PC-9 (cell line): ENCODE data around the gene EHBP1. TPM values are rescaled to one million over a fixed set of nuclear protein-coding genes. Genes with fewer than 3 reads are reported as not detected.

Source experiments
- BruUV-seq: library from RNA; stranded (reverse); fragments of 400-500 nt; replicated peaks from 2 replicates; lab custom pipeline; 2021; lab: Mats Ljungman, UMichigan
- CTCF ChIA-PET: fragments of 300-600 bp; sonication (Branson Sonifier 250); formaldehyde crosslinking; loops from one replicate; lab custom pipeline; 2022; ENCODE audit warnings: antibody characterized with exemption; lab: Charles Lee
- POLR2A ChIA-PET: fragments of 300-600 bp; sonication (Branson Sonifier 250); formaldehyde crosslinking; loops from one replicate; lab custom pipeline; 2022; ENCODE audit warnings: antibody characterized with exemption; ENCODE audit not compliant: unreplicated experiment; lab: Charles Lee
- DNase-seq, 2 experiments: peaks; one replicate each; pipeline versions ENCODE4 v3.0.0 to v3.0.0-alpha.2; 2015 to 2022; ENCODE audit warnings: mixed read lengths in 1 of 2
- H2AFZ ChIP-seq: fragments of 200-600 bp; sonication (generic); 2 replicates; pipeline ENCODE4 v1.8.1; 2017; ENCODE audit warnings: antibody characterized with exemption
- H3F3A ChIP-seq: fragments of 200-600 bp; sonication (generic); 2 replicates; pipeline ENCODE4 v1.8.1; 2017; ENCODE audit warnings: antibody characterized with exemption, mild to moderate bottlenecking, low read depth; ENCODE audit not compliant: insufficient read depth
- H3K27ac ChIP-seq: fragments of 200-600 bp; sonication (generic); 2 replicates; pipeline ENCODE4 v1.6.1; 2016; ENCODE audit warnings: mixed run types
- H3K27me3 ChIP-seq: fragments of 200-600 bp; sonication (generic); 2 replicates; pipeline ENCODE4 v1.6.1; 2016; ENCODE audit warnings: low read depth, mixed run types; ENCODE audit not compliant: insufficient read depth
- H3K36me3 ChIP-seq: fragments of 200-600 bp; sonication (generic); 2 replicates; pipeline ENCODE4 v1.6.1; 2016; ENCODE audit warnings: low read depth, mixed run types
- H3K4me1 ChIP-seq: fragments of 200-600 bp; sonication (generic); replicated peaks from 2 replicates; pipeline ENCODE4 v1.6.1; 2016; ENCODE audit warnings: mixed run types; ENCODE audit not compliant: insufficient read depth
- H3K4me2 ChIP-seq: fragments of 200-600 bp; sonication (generic); 2 replicates; pipeline ENCODE4 v1.6.1; 2017; ENCODE audit warnings: mixed run types
- H3K4me3 ChIP-seq: fragments of 200-600 bp; sonication (generic); 2 replicates; pipeline ENCODE4 v1.6.1; 2016; ENCODE audit warnings: mixed run types
- H3K79me2 ChIP-seq: fragments of 200-600 bp; sonication (generic); 2 replicates; pipeline ENCODE4 v1.6.1; 2017; ENCODE audit warnings: low read depth, mixed run types
- H3K9me2 ChIP-seq: fragments of 200-600 bp; sonication (generic); 2 replicates; pipeline ENCODE4 v1.8.1; 2017; ENCODE audit warnings: mild to moderate bottlenecking; ENCODE audit not compliant: insufficient read depth
- H3K9me3 ChIP-seq: fragments of 200-600 bp; sonication (generic); 2 replicates; pipeline ENCODE4 v1.8.1; 2016; ENCODE audit warnings: low read depth; ENCODE audit not compliant: insufficient read depth
- H4K20me1 ChIP-seq: fragments of 200-600 bp; sonication (generic); 2 replicates; pipeline ENCODE4 v1.8.1; 2017; ENCODE audit not compliant: insufficient read depth
- CTCF ChIP-seq: fragments of 200-600 bp; sonication (generic); conservative IDR thresholded peaks from 2 replicates; pipeline ENCODE4 v1.6.1; 2017; ENCODE audit warnings: mixed run types, antibody characterized with exemption, mild to moderate bottlenecking, moderate library complexity
- EZH2 ChIP-seq: fragments of 200-600 bp; sonication (generic); IDR thresholded peaks from 2 replicates; pipeline ENCODE4 v1.8.0; 2017; ENCODE audit warnings: antibody characterized with exemption, low read depth
- intact Hi-C: fragments of 100-400 bp; cut with micrococcal nuclease; formaldehyde crosslinking; loops from one replicate; pipeline ENCODE4 v1.10.0; 2022; ENCODE audit not compliant: unreplicated experiment
- total RNA-seq: library from RNA; stranded (reverse); gene quantifications from 2 replicates; pipeline ENCODE4 v1.2.3, GENCODE V29; 2021

EHBP1 gene
- total RNA-seq, 1 experiment from 2014 or later, result 100 TPM

DNA sequence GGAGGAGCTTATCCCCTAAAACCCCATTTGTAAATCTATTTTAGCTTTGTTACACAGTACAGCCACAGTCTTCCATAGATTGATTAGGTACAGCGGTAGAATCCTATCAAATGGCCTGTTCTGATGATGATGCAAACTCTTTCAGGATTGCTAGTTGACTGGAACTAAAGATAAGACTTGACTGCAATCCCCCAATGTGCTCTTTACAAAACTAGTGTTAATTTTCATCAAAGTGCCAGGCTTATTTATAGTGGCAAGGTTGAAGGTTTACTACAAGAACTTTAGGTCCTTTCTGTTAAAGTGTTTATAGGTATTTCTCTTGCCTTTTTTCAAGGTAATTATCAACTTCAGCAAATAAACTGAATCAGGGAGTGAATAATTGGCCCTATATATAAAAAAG lies 336.1 kb downstream of the EHBP1 start:
- intact Hi-C loops, result no loop called here
- no peaks in the 10 kb centered on the region for H3K4me1 ChIP-seq
- POLR2A ChIA-PET, result no interaction called here
- no peaks in the 10 kb centered on the region for H3K79me2 ChIP-seq
- H2AFZ ChIP-seq, result no peak overlapping the region
- H3K9me2 ChIP-seq, result no peaks in the 10 kb centered on the region
- H3K36me3 ChIP-seq, result no peaks in the 10 kb centered on the region
- no peak for TF ChIP-seq CTCF
- no peak for TF ChIP-seq EZH2
- H3K4me3 ChIP-seq, result no peak overlapping the region
- no peak overlapping the region for H3K27ac ChIP-seq
- no peaks in the 10 kb centered on the region for H3K27me3 ChIP-seq
- no peak overlapping the region for H3K4me2 ChIP-seq
- CTCF ChIA-PET, result no interaction called here
- no peak for DNase-seq
- H3F3A ChIP-seq, result peaks cover 18% of the 10 kb centered on the region
- H3K9me3 ChIP-seq, result no peaks in the 10 kb centered on the region
- H4K20me1 ChIP-seq, result no peaks in the 10 kb centered on the region
- no TSS peak for BruUV-seq

GRCh38 chr2:63044362-63045327 lies 339.1 kb downstream of the EHBP1 start:
- ChIA-PET POLR2A (interaction anchor here (0.7 kb wide), 1 partner anchor 1038 kb away, joined by 5 read pairs; no protein-coding TSS in a partner anchor), CTCF (no interaction called here)
- H3K27ac ChIP-seq, result no peak overlapping the region
- intact Hi-C loops, result no loop called here
- H4K20me1 ChIP-seq, result no peaks in the 10 kb centered on the region
- H3K4me3 ChIP-seq, result no peak overlapping the region
- 0 out of 2 replicates have a peak, but pooled peaks cover 6% of the 10 kb centered on the region for H3K4me1 ChIP-seq
- no TSS peak for BruUV-seq
- no peaks in the 10 kb centered on the region for H3K9me2 ChIP-seq
- no peaks in the 10 kb centered on the region for H3K79me2 ChIP-seq
- no peaks in the 10 kb centered on the region for H3K27me3 ChIP-seq
- no peak overlapping the region for H2AFZ ChIP-seq
- H3K4me2 ChIP-seq, result no peak overlapping the region
- H3F3A ChIP-seq, result peaks cover 18% of the 10 kb centered on the region
- H3K9me3 ChIP-seq, result no peaks in the 10 kb centered on the region
- no peaks in the 10 kb centered on the region for H3K36me3 ChIP-seq
- no peak for DNase-seq
- TF ChIP-seq CTCF (no peak), EZH2 (no peak)

DNA sequence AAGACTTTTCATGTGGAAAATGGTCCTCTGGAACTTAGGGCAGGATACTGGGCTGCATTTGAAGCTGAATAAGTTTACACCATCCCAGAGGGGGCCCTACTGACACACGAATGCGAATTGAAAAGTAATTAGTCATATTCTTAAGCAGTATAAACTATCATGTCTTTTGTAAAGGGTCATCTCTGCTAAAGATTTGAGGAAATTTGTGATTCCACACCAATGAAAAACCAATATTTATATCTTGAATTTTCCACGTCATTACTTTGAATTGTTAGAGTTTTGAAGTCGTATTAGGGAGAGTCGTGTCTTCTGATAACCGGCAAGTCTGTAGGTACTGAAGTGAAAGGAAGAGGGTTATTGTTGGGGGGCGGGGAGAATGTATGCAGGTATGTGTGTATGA lies 341.0 kb downstream of the EHBP1 start:
- Histone ChIP-seq H3K79me2 (no peaks in the 10 kb centered on the region), H3K4me3 (no peak overlapping the region), H3K4me2 (no peak overlapping the region), H3K36me3 (no peaks in the 10 kb centered on the region), H3F3A (peaks cover 18% of the 10 kb centered on the region), H3K27ac (no peak overlapping the region), H2AFZ (no peak overlapping the region), H3K9me3 (no peaks in the 10 kb centered on the region), H3K27me3 (no peaks in the 10 kb centered on the region), H3K9me2 (no peaks in the 10 kb centered on the region), H3K4me1 (0 out of 2 replicates have a peak, but pooled peaks cover 6% of the 10 kb centered on the region), H4K20me1 (no peaks in the 10 kb centered on the region)
- DNase-seq, result no peak
- CTCF ChIA-PET, result no interaction called here
- no peak for TF ChIP-seq EZH2
- TF ChIP-seq CTCF, result no peak
- intact Hi-C loops, result no loop called here
- POLR2A ChIA-PET, result no interaction called here
- no TSS peak for BruUV-seq
